ENCODE measurements around the gene MYF6.

The MYF6 gene

GRCh38 chr12:80701388-80701787, 6.0 kb upstream of the MYF6 start:
- no peak for TF ChIP-seq CTCF (IDR thresholded peaks at IDR 0.05; ENCODE audit: low read depth, low read length)
- DNase-seq, result no peak
- Histone ChIP-seq H3K27me3 (peaks cover 21% of the 10 kb centered on the region), H3K4me1 (no peaks in the 10 kb centered on the region), H3K9me3 (no peaks in the 10 kb centered on the region), H3K36me3 (no peaks in the 10 kb centered on the region), H3K4me3 (ENCODE audit: low read depth, low read length) (no peak overlapping the region)

DNA sequence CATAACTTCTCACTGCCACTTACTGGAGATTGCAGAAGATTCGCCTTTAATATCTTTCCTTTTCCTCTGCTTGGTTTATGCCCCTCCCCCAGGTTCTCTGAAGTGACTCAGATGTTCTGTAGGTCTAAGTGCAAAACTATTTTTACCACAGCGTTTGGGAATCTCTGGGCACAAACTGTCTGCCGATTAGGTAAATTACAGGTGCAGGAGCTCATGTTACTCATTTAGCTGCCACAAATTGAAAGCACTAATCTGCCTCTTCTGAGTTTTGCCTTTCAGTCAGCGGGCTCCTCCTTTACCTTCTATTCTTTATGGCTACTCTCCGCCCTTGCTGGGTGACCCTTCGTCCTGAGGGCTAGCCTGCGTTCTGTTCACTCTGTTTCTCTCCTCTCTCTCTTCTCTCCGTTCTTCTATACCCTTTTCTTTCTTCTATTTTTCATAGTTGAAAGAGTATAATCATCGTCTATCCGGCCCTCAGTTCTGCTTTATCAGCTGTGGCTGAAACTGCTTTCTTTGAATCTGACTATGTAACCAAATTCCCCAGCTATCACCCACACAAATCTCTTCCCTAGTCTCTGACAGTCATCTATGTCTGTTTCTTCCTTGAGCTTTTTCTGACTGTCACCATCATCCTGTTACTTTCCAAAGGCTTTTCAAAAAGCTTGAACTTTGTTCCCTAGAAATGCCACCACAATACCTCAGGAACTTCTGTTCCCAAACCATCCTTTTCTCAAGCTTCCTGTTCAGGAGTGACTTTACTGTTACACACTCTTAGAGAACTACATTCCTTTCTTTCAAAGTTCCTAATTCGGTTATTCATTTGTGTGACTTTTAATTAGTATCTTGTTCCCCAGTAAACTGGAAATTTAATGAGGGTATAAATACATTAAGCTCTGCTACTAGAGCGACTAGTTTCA, 4.3 kb upstream of the MYF6 start:
- no peak for TF ChIP-seq CTCF (IDR thresholded peaks at IDR 0.05; ENCODE audit: low read depth, low read length)
- Histone ChIP-seq H3K9me3 (no peaks in the 10 kb centered on the region), H3K36me3 (no peaks in the 10 kb centered on the region), H3K27me3 (peaks cover 21% of the 10 kb centered on the region), H3K4me1 (no peaks in the 10 kb centered on the region), H3K4me3 (ENCODE audit: low read depth, low read length) (no peak overlapping the region)
- no peak for DNase-seq

DNA sequence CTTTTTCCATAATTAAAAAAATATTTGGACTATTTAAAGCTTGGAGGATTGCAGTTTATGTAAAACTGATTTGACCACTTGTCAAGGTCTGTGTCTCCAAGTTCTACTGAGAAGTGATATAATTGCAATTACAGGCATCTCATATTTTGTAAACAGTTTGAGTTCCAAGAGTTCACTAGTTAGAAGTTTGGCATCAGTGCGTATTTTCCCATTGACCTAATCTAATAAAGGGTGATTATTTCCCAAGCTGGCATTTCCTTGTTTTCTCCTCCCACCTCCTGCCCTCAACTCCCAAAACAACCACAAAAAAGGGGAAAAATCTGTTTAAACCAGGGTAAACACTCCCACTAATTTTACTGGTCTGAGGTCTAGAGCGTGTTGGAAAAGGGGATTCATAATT, 3.0 kb upstream of the MYF6 start:
- Histone ChIP-seq H3K36me3 (no peaks in the 10 kb centered on the region), H3K9me3 (no peaks in the 10 kb centered on the region), H3K27me3 (peaks cover 11% of the 10 kb centered on the region; the same call in 1 of the 2 replicates), H3K4me1 (no peaks in the 10 kb centered on the region), H3K4me3 (ENCODE audit: low read depth, low read length) (no peak overlapping the region)
- no peak for TF ChIP-seq CTCF (IDR thresholded peaks at IDR 0.05; ENCODE audit: low read depth, low read length)
- DNase-seq, result no peak

GRCh38 chr12:80707830-80708258, 410 bp downstream of the MYF6 start:
- no peaks in the 10 kb centered on the region for H3K36me3 ChIP-seq
- no peak overlapping the region for H3K4me3 ChIP-seq (ENCODE audit: low read depth, low read length)
- no peak for TF ChIP-seq CTCF (IDR thresholded peaks at IDR 0.05; ENCODE audit: low read depth, low read length)
- no peaks in the 10 kb centered on the region for H3K9me3 ChIP-seq
- H3K27me3 ChIP-seq, result peaks cover 8% of the 10 kb centered on the region; the same call in 1 of the 2 replicates
- DNase-seq, result no peak
- H3K4me1 ChIP-seq, result no peaks in the 10 kb centered on the region

DNA sequence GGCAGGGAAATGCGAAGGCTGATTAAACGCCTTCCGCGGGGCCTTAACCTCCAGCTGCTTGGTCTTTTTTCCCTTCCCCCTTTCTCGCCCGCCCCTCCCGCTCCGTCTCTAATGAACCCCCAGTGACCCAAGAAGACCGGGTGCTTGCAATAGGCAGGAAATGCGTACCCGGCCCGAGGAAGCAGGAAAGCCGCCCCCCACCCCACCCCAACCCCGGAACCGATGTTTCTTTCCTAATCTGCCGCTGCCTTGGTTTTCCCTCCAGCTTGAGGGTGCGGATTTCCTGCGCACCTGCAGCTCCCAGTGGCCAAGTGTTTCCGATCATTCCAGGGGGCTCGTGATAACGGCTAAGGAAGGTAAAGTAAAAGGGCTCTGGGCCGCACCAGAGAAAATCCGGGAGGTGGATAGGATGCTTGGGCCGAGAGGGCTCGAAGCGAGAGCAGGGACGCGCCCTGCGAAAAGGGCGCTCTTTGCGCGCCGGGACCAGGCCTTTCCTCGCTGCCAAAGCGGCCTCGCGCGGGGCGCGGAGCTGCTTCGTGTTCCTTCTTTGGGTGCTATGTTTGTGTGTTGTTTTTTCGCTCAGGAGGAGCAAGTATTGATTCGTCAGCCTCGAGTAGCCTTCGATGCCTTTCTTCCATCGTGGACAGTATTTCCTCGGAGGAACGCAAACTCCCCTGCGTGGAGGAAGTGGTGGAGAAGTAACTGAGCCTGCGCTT, 983 bp downstream of the MYF6 start:
- no peak for DNase-seq
- Histone ChIP-seq H3K9me3 (no peaks in the 10 kb centered on the region), H3K4me1 (no peaks in the 10 kb centered on the region), H3K36me3 (no peaks in the 10 kb centered on the region), H3K27me3 (peaks cover 5% of the 10 kb centered on the region; the same call in 1 of the 2 replicates), H3K4me3 (ENCODE audit: low read depth, low read length) (no peak overlapping the region)
- TF ChIP-seq CTCF (IDR thresholded peaks at IDR 0.05; ENCODE audit: low read depth, low read length), result no peak

GRCh38 chr12:80708975-80709328, 1.5 kb downstream of the MYF6 start:
- no peak for TF ChIP-seq CTCF (IDR thresholded peaks at IDR 0.05; ENCODE audit: low read depth, low read length)
- Histone ChIP-seq H3K9me3 (no peaks in the 10 kb centered on the region), H3K4me3 (ENCODE audit: low read depth, low read length) (no peak overlapping the region), H3K4me1 (no peaks in the 10 kb centered on the region), H3K27me3 (peaks cover 2% of the 10 kb centered on the region; the same call in 1 of the 2 replicates), H3K36me3 (no peaks in the 10 kb centered on the region)
- no peak for DNase-seq
